Measurements from ENCODE around the gene STX1B. TPM values are rescaled to one million over a fixed set of nuclear protein-coding genes. Genes with fewer than 3 reads are reported as not detected.

Gene STX1B
- 1 to 10 TPM in 1 of 4 donors, under 1 TPM in 1, not detected in 2; 0.41 to 1.3 TPM for total RNA-seq

DNA sequence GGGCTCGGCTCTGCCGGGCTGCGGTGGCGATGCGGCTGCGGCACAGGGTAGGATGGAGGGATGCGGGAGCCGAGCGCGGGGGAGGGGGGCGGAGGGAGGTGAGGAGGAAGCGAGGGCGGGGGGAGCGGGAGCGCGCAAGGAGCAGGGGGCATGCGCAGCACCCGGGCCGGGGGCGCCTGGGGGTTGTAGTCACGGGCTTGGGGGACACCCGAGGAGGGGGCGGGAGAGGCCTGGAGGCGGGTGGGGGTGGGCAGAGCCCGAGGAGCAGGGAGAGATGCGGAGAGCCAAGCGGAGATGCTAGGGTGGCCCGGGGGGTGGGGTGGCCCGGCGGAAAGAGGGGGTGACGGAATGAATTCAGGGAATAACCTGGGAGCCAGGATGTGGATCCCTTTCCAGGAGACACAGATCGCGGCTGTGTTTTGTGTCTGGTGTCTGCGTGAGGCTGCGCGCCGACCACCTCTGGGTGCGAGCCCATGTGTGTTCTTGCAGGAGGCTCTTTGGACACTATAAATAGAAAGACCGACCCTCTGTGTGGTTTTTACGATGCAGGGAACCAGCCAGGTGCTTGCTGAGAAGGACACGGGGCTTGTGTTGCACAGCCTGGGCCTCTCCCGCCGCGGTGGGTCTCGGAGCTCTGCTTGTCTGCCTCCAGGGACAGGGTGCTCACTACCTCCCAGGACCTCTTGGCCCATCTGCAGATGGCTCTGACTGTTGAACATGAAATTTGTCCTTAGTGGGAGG lies at the start of gene STX1B:
Gene STX1B, minus strand, starts transcription at position 54 of the 741 bp plus-strand sequence. CDS start 242 bp downstream, outside the sequence.
- Histone ChIP-seq H3K27ac (no peak within 1 kb of the TSS), H3K9me3 (no peaks in the 10 kb centered on the region), H3K27me3 (peaks cover 80% of the 10 kb centered on the region), H3K4me1 (peaks cover 0 to 4% (median 0%) of the 10 kb centered on the region in 4 donors), H3K4me3 (peak within 1 kb of the TSS in 1 of 4 donors; percentile 8), H3K36me3 (no peaks in the 10 kb centered on the region)
- in situ Hi-C loops (cut with MboI; ENCODE audit: low pct_ligation_motif_present in 1 of 4, low pct_unique_long_range_greater_than_20kb in 1 of 4, low sequenced_read_pairs in 3 of 4), result no loop called here
- 0 to 16% methylated on average over 6 to 21 of the region's 45 CpGs for WGBS, 2 donors (ENCODE audit: low coverage in 1 of 2)
- intact Hi-C loops (cut with DNase I; ENCODE audit: low total_unique reads), result no loop called here
- DNase-seq, result peak; percentile 21
- TF ChIP-seq POLR2AphosphoS5 (IDR thresholded peaks at IDR 0.05), result no peak
- no peak for TF ChIP-seq POLR2A (IDR thresholded peaks at IDR 0.05)
- TF ChIP-seq, protein P1, sequence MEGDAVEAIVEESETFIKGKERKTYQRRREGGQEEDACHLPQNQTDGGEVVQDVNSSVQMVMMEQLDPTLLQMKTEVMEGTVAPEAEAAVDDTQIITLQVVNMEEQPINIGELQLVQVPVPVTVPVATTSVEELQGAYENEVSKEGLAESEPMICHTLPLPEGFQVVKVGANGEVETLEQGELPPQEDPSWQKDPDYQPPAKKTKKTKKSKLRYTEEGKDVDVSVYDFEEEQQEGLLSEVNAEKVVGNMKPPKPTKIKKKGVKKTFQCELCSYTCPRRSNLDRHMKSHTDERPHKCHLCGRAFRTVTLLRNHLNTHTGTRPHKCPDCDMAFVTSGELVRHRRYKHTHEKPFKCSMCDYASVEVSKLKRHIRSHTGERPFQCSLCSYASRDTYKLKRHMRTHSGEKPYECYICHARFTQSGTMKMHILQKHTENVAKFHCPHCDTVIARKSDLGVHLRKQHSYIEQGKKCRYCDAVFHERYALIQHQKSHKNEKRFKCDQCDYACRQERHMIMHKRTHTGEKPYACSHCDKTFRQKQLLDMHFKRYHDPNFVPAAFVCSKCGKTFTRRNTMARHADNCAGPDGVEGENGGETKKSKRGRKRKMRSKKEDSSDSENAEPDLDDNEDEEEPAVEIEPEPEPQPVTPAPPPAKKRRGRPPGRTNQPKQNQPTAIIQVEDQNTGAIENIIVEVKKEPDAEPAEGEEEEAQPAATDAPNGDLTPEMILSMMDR (IDR thresholded peaks at IDR 0.05), result no peak
- no peak for TF ChIP-seq EP300 (IDR thresholded peaks at IDR 0.05; ENCODE audit: low read depth)

DNA sequence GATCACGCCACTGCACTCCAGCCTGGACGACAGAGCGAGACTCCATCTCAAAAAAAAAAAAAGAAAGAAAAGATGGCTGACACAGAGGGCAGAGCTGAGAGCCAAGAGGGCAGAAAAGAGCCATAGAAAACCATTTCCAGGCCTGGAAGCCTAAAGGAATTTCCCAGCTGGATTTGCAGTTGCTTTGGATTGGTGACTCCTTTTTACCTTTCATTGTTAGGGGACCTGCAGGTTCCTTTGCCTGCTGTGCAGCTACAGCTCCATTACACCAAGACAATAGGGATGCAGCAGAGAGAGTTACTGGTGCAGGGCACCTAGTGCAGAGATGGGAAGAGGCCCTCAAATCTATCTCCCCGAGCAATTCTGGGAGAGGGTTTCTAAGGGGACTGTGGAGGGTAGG lies 45.2 kb upstream of the STX1B start:
- Histone ChIP-seq H3K4me3 (no peak overlapping the region), H3K4me1 (peaks cover 0 to 4% (median 1%) of the 10 kb centered on the region in 4 donors), H3K27ac (no peak overlapping the region), H3K36me3 (peaks cover 0 to 3% (median 0%) of the 10 kb centered on the region in 4 donors), H3K27me3 (no peaks in the 10 kb centered on the region), H3K9me3 (no peaks in the 10 kb centered on the region)
- no peak for DNase-seq
- in situ Hi-C loops (cut with MboI; ENCODE audit: low pct_ligation_motif_present in 1 of 4, low pct_unique_long_range_greater_than_20kb in 1 of 4, low sequenced_read_pairs in 3 of 4) (no loop called here), intact Hi-C loops (cut with DNase I; ENCODE audit: low total_unique reads) (no loop called here)
- WGBS, 2 donors (ENCODE audit: low coverage in 1 of 2), result 84 to 94% methylated on average over 3 to 4 of the region's 4 CpGs
- TF ChIP-seq EP300 (IDR thresholded peaks at IDR 0.05; ENCODE audit: low read depth) (no peak), POLR2A (IDR thresholded peaks at IDR 0.05) (no peak), POLR2AphosphoS5 (IDR thresholded peaks at IDR 0.05) (no peak)
- TF ChIP-seq, protein P1 (IDR thresholded peaks at IDR 0.05), result no peak

DNA sequence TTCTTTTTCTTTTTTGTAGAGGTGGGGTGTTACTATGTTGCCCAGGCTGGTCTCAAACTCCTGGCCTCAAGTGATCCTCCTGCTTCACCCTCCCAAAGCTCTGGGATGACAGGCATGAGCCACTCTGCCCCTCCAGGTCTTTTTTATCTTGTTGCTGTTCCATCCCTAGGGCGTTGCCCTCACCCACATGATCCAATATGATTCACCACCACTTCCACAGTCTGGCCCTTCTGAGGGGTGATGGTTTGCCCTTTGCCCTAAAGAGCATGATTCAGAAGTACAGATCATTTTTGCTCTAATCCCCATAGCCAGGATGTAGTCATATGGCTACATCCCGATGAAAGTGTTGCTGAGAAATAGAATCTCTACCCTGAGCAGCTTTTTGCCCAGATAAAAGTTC lies 41.7 kb upstream of the STX1B start:
- 45 to 50% methylated on average over 2 of the region's 2 CpGs for WGBS, 2 donors (ENCODE audit: low coverage in 1 of 2)
- Histone ChIP-seq H3K4me1 (peaks cover 0 to 4% (median 1%) of the 10 kb centered on the region in 4 donors), H3K27ac (no peak overlapping the region), H3K27me3 (no peaks in the 10 kb centered on the region), H3K4me3 (no peak overlapping the region), H3K9me3 (no peaks in the 10 kb centered on the region), H3K36me3 (no peaks in the 10 kb centered on the region)
- in situ Hi-C loops (cut with MboI; ENCODE audit: low pct_ligation_motif_present in 1 of 4, low pct_unique_long_range_greater_than_20kb in 1 of 4, low sequenced_read_pairs in 3 of 4), result no loop called here
- intact Hi-C loops (cut with DNase I; ENCODE audit: low total_unique reads), result no loop called here
- TF ChIP-seq EP300 (IDR thresholded peaks at IDR 0.05; ENCODE audit: low read depth) (no peak), POLR2AphosphoS5 (IDR thresholded peaks at IDR 0.05) (peak in 1 of 3 donors; percentile 12)
- TF ChIP-seq, protein P1 (IDR thresholded peaks at IDR 0.05), result no peak
- peak; percentile 36 for DNase-seq

DNA sequence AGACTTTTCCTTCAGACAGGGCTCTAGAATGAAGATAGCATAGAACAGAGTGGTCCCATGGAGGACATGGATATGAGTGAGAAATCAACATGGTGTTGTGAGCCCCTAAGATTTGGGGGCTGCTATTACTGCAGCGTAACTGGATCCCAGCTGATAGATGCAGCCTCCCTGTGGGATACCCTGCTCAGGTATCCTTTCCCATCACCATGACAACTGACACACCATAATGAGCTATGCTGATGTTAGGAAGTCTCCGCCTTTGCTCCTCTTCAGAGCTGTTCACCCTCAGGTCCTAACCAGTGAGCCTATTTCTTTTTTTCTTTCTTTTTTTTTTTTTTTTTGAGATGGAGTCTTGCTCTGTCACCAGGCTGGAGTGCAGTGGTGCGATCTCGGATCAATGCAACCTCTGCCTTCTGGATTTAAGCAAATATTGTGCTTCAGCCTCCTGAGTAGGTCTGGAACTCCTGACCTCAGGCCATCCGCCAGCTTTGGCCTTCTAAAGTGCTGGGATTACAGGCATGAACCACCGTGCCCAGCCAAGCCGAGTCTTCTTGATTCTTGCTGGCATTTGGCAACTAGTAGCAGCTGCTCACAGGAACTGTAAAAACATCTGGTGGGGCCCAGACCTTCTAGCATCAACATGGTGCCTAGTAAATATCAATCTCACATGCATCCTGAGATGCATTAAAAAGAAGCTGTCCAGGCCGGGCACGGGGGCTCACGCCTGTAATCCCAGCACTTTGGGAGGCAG lies 40.0 kb upstream of the STX1B start:
- 93 to 99% methylated on average over 8 to 10 of the region's 10 CpGs for WGBS, 2 donors (ENCODE audit: low coverage in 1 of 2)
- no peak for DNase-seq
- Histone ChIP-seq H3K36me3 (no peaks in the 10 kb centered on the region), H3K4me3 (no peak overlapping the region), H3K27me3 (no peaks in the 10 kb centered on the region), H3K9me3 (no peaks in the 10 kb centered on the region), H3K4me1 (peaks cover 0 to 4% (median 1%) of the 10 kb centered on the region in 4 donors), H3K27ac (no peak overlapping the region)
- in situ Hi-C loops (cut with MboI; ENCODE audit: low pct_ligation_motif_present in 1 of 4, low pct_unique_long_range_greater_than_20kb in 1 of 4, low sequenced_read_pairs in 3 of 4), result no loop called here
- intact Hi-C loops (cut with DNase I; ENCODE audit: low total_unique reads), result no loop called here
- TF ChIP-seq, protein P1 (IDR thresholded peaks at IDR 0.05), result no peak
- TF ChIP-seq POLR2AphosphoS5 (IDR thresholded peaks at IDR 0.05) (no peak), EP300 (IDR thresholded peaks at IDR 0.05; ENCODE audit: low read depth) (no peak), POLR2A (IDR thresholded peaks at IDR 0.05) (no peak)
